ENCODE results near the gene KCNE4. TPM values are rescaled to one million over a fixed set of nuclear protein-coding genes. Genes with fewer than 3 reads are reported as not detected.
A peak's percentile ranks its signal among the peaks of the same experiment; 100 is the strongest.

Gene KCNE4
- total RNA-seq, 4 donors from 2014 or later, result 0.64 to 2.4 (median 2.1) TPM

GRCh38 chr2:223044916-223045700 is 6.9 kb upstream of the KCNE4 start:
- WGBS, result 92% methylated on average over 5 of the region's 5 CpGs
- no peak overlapping the region for H3K27ac ChIP-seq
- DNase-seq (ENCODE audit: low spot score in 2 of 2), result no peak
- no peak for TF ChIP-seq EP300 (IDR thresholded peaks at IDR 0.05)
- no peak for TF ChIP-seq POLR2A (IDR thresholded peaks at IDR 0.05)
- TF ChIP-seq, protein P1, sequence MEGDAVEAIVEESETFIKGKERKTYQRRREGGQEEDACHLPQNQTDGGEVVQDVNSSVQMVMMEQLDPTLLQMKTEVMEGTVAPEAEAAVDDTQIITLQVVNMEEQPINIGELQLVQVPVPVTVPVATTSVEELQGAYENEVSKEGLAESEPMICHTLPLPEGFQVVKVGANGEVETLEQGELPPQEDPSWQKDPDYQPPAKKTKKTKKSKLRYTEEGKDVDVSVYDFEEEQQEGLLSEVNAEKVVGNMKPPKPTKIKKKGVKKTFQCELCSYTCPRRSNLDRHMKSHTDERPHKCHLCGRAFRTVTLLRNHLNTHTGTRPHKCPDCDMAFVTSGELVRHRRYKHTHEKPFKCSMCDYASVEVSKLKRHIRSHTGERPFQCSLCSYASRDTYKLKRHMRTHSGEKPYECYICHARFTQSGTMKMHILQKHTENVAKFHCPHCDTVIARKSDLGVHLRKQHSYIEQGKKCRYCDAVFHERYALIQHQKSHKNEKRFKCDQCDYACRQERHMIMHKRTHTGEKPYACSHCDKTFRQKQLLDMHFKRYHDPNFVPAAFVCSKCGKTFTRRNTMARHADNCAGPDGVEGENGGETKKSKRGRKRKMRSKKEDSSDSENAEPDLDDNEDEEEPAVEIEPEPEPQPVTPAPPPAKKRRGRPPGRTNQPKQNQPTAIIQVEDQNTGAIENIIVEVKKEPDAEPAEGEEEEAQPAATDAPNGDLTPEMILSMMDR (IDR thresholded peaks at IDR 0.05), result no peak
- no peak for TF ChIP-seq POLR2AphosphoS5 (IDR thresholded peaks at IDR 0.05)
- no peaks in the 10 kb centered on the region for H3K36me3 ChIP-seq
- no peaks in the 10 kb centered on the region for H3K9me3 ChIP-seq
- H3K27me3 ChIP-seq, result no peaks in the 10 kb centered on the region
- no peak overlapping the region for H3K4me3 ChIP-seq
- peaks cover 4% of the 10 kb centered on the region for H3K4me1 ChIP-seq

GRCh38 chr2:223046470-223047040 is 5.4 kb upstream of the KCNE4 start:
- no peak for DNase-seq (ENCODE audit: low spot score in 2 of 2)
- no peak overlapping the region for H3K27ac ChIP-seq
- H3K36me3 ChIP-seq, result no peaks in the 10 kb centered on the region
- peaks cover 14% of the 10 kb centered on the region for H3K4me1 ChIP-seq
- H3K4me3 ChIP-seq, result no peak overlapping the region
- no peaks in the 10 kb centered on the region for H3K27me3 ChIP-seq
- H3K9me3 ChIP-seq, result no peaks in the 10 kb centered on the region
- WGBS, result 89% methylated on average over 2 of the region's 2 CpGs
- TF ChIP-seq EP300 (IDR thresholded peaks at IDR 0.05) (no peak), POLR2A (IDR thresholded peaks at IDR 0.05) (no peak), POLR2AphosphoS5 (IDR thresholded peaks at IDR 0.05) (no peak)
- TF ChIP-seq, protein P1 (IDR thresholded peaks at IDR 0.05), result no peak

DNA sequence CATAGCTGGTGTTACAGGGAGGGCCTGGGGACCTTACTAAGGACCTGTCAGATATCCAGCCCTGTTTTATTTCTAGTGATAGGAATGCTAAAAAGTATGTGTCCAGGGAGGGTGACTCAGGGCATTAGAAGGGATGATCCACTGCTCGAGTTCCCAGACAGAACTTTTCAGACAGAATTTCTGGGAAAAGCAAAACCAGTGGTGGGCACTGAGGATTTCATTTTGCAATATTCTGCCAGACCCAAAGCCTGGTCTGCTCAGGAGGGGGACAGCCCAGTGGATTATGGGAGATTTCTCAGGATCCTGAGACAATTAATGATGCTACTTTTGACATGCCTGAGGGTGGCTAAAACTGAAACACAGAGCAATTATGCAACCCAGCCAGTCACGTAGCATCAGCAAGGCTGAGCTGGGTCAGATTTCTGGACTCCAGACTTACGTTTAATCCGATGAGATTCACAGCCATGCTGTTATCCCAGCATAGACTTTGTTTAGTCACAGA is 4.7 kb upstream of the KCNE4 start:
- Histone ChIP-seq H3K4me1 (peaks cover 17% of the 10 kb centered on the region), H3K9me3 (no peaks in the 10 kb centered on the region), H3K27me3 (no peaks in the 10 kb centered on the region), H3K36me3 (no peaks in the 10 kb centered on the region), H3K27ac (peak overlapping the region; percentile 19), H3K4me3 (no peak overlapping the region)
- no peak for DNase-seq (ENCODE audit: low spot score in 2 of 2)
- WGBS, result 43% methylated on average over 4 of the region's 4 CpGs
- no peak for TF ChIP-seq POLR2AphosphoS5 (IDR thresholded peaks at IDR 0.05)
- TF ChIP-seq, protein P1 (IDR thresholded peaks at IDR 0.05), result no peak

DNA sequence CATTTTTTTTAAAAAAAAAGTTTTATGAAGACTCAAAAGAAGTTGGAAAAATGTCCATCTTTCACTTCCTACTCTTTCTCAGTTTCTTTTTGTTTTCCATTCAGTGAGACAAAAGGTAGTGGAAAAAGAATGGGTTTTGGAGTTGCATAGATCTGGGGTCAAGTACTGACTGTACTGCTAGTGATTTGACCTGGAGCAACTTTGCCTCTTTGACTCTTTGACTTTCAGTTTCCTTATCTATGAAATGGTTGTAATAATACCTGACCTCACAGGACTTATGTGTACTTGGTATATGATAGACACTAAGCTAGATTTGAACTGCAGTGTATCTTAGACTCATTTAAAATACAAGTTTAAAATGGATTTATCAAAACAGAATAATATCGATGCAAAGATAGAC is 3.5 kb upstream of the KCNE4 start:
- 98% methylated on average over 1 of the region's 1 CpG for WGBS
- Histone ChIP-seq H3K9me3 (no peaks in the 10 kb centered on the region), H3K4me3 (no peak overlapping the region), H3K27ac (no peak overlapping the region), H3K4me1 (peaks cover 24% of the 10 kb centered on the region), H3K27me3 (peaks cover 6% of the 10 kb centered on the region), H3K36me3 (no peaks in the 10 kb centered on the region)
- no peak for DNase-seq (ENCODE audit: low spot score in 2 of 2)
- no peak for TF ChIP-seq EP300 (IDR thresholded peaks at IDR 0.05)
- no peak for TF ChIP-seq POLR2AphosphoS5 (IDR thresholded peaks at IDR 0.05)
- TF ChIP-seq, protein P1 (IDR thresholded peaks at IDR 0.05), result no peak
- TF ChIP-seq POLR2A (IDR thresholded peaks at IDR 0.05), result no peak

DNA sequence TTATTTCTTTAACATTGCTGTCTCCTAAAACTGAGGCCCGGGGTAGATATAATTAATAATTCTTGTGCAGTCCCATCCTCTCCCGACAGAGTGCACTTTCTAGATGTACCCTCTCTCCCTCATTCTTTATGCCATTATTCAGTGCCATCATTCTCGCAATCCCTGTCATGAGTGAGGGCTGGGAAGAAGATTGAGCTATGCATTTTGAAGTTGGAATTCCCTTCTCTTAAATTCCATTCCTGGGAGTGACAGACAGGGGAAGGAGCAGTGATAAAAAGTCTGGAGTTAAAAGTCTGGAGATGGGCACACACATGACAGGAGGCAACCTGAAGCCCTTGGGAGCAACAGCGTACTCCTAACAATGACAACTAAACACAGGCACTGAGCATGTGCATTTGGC is 2.6 kb upstream of the KCNE4 start:
- peaks cover 27% of the 10 kb centered on the region for H3K4me1 ChIP-seq
- 97% methylated on average over 4 of the region's 4 CpGs for WGBS

More for the DNA sequence above, 2.6 kb upstream of the KCNE4 start:
- no peak for DNase-seq (ENCODE audit: low spot score in 2 of 2)
- H3K4me3 ChIP-seq, result no peak overlapping the region
- no peaks in the 10 kb centered on the region for H3K9me3 ChIP-seq
- H3K36me3 ChIP-seq, result no peaks in the 10 kb centered on the region
- H3K27ac ChIP-seq, result no peak overlapping the region
- peaks cover 6% of the 10 kb centered on the region for H3K27me3 ChIP-seq
- TF ChIP-seq EP300 (IDR thresholded peaks at IDR 0.05) (no peak), POLR2A (IDR thresholded peaks at IDR 0.05) (no peak), POLR2AphosphoS5 (IDR thresholded peaks at IDR 0.05) (no peak)
- TF ChIP-seq, protein P1 (IDR thresholded peaks at IDR 0.05), result no peak

Data from suprapubic skin (tissue), 4 donors.